Panc1 (cell line): ENCODE results near the gene TRAPPC6A.

Experiments
- POLR2AphosphoS5 ChIP-seq: IDR thresholded peaks from 2 replicates; pipeline ENCODE4 v1.6.1; 2012; ENCODE audit warnings: mild to moderate bottlenecking, low read depth, low read length, moderate library complexity
- SIN3A ChIP-seq: IDR thresholded peaks from 2 replicates; pipeline ENCODE4 v1.6.1; 2012; ENCODE audit warnings: low read depth, mild to moderate bottlenecking, low read length, moderate library complexity, borderline replicate concordance; ENCODE audit not compliant: insufficient read depth
- TF ChIP-seq, protein P1 (sequence below): fragments of 450-650 bp; IDR thresholded peaks from 2 replicates; pipeline ENCODE4 v1.5.1; 2017; ENCODE audit warnings: mild to moderate bottlenecking
- TF ChIP-seq, protein P2 (sequence below), 2 experiments: IDR thresholded peaks; 2 replicates each; pipeline ENCODE4 v1.6.1; 2011 to 2012; ENCODE audit warnings: low read depth in 2 of 2, control low read depth in 1 of 2, low read length in 1 of 2, mild to moderate bottlenecking in 1 of 2, moderate library complexity in 1 of 2; ENCODE audit not compliant: insufficient read depth in 1 of 2

- TF ChIP-seq SIN3A: no peak
- TF ChIP-seq, protein P1, sequence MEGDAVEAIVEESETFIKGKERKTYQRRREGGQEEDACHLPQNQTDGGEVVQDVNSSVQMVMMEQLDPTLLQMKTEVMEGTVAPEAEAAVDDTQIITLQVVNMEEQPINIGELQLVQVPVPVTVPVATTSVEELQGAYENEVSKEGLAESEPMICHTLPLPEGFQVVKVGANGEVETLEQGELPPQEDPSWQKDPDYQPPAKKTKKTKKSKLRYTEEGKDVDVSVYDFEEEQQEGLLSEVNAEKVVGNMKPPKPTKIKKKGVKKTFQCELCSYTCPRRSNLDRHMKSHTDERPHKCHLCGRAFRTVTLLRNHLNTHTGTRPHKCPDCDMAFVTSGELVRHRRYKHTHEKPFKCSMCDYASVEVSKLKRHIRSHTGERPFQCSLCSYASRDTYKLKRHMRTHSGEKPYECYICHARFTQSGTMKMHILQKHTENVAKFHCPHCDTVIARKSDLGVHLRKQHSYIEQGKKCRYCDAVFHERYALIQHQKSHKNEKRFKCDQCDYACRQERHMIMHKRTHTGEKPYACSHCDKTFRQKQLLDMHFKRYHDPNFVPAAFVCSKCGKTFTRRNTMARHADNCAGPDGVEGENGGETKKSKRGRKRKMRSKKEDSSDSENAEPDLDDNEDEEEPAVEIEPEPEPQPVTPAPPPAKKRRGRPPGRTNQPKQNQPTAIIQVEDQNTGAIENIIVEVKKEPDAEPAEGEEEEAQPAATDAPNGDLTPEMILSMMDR: no peak
- TF ChIP-seq, protein P2, sequence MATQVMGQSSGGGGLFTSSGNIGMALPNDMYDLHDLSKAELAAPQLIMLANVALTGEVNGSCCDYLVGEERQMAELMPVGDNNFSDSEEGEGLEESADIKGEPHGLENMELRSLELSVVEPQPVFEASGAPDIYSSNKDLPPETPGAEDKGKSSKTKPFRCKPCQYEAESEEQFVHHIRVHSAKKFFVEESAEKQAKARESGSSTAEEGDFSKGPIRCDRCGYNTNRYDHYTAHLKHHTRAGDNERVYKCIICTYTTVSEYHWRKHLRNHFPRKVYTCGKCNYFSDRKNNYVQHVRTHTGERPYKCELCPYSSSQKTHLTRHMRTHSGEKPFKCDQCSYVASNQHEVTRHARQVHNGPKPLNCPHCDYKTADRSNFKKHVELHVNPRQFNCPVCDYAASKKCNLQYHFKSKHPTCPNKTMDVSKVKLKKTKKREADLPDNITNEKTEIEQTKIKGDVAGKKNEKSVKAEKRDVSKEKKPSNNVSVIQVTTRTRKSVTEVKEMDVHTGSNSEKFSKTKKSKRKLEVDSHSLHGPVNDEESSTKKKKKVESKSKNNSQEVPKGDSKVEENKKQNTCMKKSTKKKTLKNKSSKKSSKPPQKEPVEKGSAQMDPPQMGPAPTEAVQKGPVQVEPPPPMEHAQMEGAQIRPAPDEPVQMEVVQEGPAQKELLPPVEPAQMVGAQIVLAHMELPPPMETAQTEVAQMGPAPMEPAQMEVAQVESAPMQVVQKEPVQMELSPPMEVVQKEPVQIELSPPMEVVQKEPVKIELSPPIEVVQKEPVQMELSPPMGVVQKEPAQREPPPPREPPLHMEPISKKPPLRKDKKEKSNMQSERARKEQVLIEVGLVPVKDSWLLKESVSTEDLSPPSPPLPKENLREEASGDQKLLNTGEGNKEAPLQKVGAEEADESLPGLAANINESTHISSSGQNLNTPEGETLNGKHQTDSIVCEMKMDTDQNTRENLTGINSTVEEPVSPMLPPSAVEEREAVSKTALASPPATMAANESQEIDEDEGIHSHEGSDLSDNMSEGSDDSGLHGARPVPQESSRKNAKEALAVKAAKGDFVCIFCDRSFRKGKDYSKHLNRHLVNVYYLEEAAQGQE (IDR thresholded peaks at IDR 0.05; ENCODE audit: insufficient read depth in 1 of 2, low read depth in 2 of 2, low read length in 1 of 2): no peak
- TF ChIP-seq POLR2AphosphoS5: no peak
Measured at GRCh38 chr19:45142016-45142725, 35.9 kb downstream of the TRAPPC6A start.
